ENCODE results near the gene GJA1.

Gene GJA1

DNA sequence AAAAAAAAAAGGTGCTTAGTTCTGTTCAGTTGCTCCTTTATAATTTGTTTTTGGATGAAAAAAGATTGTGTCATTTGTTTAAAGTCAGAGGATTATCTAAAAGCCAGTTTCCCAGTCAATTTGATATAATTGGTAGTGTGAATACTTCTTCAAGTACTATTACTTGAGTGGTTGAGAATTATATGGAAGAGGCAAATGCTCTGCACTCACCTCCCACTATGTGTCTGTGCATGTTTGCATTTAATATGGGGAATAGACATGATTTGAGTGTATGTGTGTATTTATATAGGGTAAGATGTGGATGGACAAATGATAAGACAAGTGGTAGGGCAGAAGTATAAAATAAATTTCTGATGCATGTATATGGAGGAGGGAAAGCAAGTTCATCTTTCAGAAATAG, 15.8 kb downstream of the GJA1 start:
- Histone ChIP-seq H2AFZ (ENCODE audit: low read length) (no peak overlapping the region), H4K91ac (ENCODE audit: low read depth, low read length, poor library complexity) (no peak overlapping the region), H2AK5ac (ENCODE audit: low read depth, low read length) (no peak overlapping the region), H3K4ac (ENCODE audit: low read length) (no peak overlapping the region), H3K9me3 (replicated peaks in 1 of 2; ENCODE audit: control insufficient read depth in 2 of 2, insufficient read depth in 1 of 2, low read depth in 1 of 2, low read length in 2 of 2) (no peaks in the 10 kb centered on the region), H3K79me1 (ENCODE audit: low read depth, low read length) (peaks cover 1% of the 10 kb centered on the region), H3K14ac (ENCODE audit: low read length) (no peak overlapping the region), H2BK5ac (ENCODE audit: low read length) (no peak overlapping the region), H3K18ac (ENCODE audit: low read length) (no peak overlapping the region), H2BK120ac (ENCODE audit: low read depth, low read length) (no peak overlapping the region), H3K4me1 (ENCODE audit: control insufficient read depth in 2 of 2, insufficient read depth in 1 of 2, low read depth in 1 of 2, low read length in 2 of 2) (no peaks in the 10 kb centered on the region), H3K4me3 (ENCODE audit: low read length in 2 of 2) (no peak overlapping the region), H3K23ac (ENCODE audit: low read depth, low read length, poor library complexity) (no peak overlapping the region), H2BK12ac (ENCODE audit: low read length) (no peak overlapping the region), H2BK15ac (ENCODE audit: low read length) (no peak overlapping the region), H3K9ac (ENCODE audit: low read depth, low read length, poor library complexity) (no peak overlapping the region), H3K4me2 (ENCODE audit: insufficient read depth, low read length, poor library complexity, severe bottlenecking) (no peak overlapping the region), H4K8ac (ENCODE audit: low read depth, low read length) (no peak overlapping the region), H3K36me3 (replicated peaks in 1 of 2; ENCODE audit: control insufficient read depth in 2 of 2, insufficient read depth in 2 of 2, low read length in 2 of 2) (peaks cover 18 to 33% of the 10 kb centered on the region in 2 donors), H3K27me3 (ENCODE audit: control insufficient read depth in 3 of 3, insufficient read depth in 3 of 3, low read depth in 1 of 3, low read length in 3 of 3) (no peaks in the 10 kb centered on the region), H3K27ac (replicated peaks; ENCODE audit: low read length) (no peak overlapping the region)
- no peak for DNase-seq (ENCODE audit: low spot score)

DNA sequence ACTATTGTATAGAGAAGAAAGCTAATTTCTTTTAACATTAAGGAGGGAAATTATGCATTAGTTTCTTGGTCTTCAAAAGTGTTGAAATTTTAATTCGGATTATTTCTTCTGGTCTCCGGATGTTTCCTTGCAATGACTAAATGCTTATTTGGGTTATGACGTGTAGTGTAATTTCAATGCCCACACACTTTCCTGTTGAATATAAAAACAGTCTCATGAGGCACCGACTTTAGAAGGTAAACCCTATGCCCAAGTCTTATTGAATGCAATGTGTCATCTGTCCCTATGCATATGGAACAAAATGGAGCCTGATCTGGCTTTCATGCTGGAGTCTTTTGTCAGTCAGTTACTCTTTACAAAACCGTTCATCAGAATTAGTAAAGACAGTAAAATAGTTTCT, 17.7 kb downstream of the GJA1 start:
- H2BK12ac ChIP-seq (ENCODE audit: low read length) = no peak overlapping the region
- H2AK5ac ChIP-seq (ENCODE audit: low read depth, low read length) = no peak overlapping the region
- DNase-seq (ENCODE audit: low spot score) = no peak
- H3K27ac ChIP-seq (replicated peaks; ENCODE audit: low read length) = no peak overlapping the region
- H2BK120ac ChIP-seq (ENCODE audit: low read depth, low read length) = no peak overlapping the region
- H3K23ac ChIP-seq (ENCODE audit: low read depth, low read length, poor library complexity) = no peak overlapping the region
- H3K9ac ChIP-seq (ENCODE audit: low read depth, low read length, poor library complexity) = no peak overlapping the region
- H3K9me3 ChIP-seq (replicated peaks in 1 of 2; ENCODE audit: control insufficient read depth in 2 of 2, insufficient read depth in 1 of 2, low read depth in 1 of 2, low read length in 2 of 2) = no peaks in the 10 kb centered on the region
- no peak overlapping the region for H3K4ac ChIP-seq (ENCODE audit: low read length)
- no peak overlapping the region for H3K18ac ChIP-seq (ENCODE audit: low read length)
- no peaks in the 10 kb centered on the region for H3K4me1 ChIP-seq (ENCODE audit: control insufficient read depth in 2 of 2, insufficient read depth in 1 of 2, low read depth in 1 of 2, low read length in 2 of 2)
- no peak overlapping the region for H3K4me2 ChIP-seq (ENCODE audit: insufficient read depth, low read length, poor library complexity, severe bottlenecking)
- no peak overlapping the region for H2BK5ac ChIP-seq (ENCODE audit: low read length)
- no peaks in the 10 kb centered on the region for H3K27me3 ChIP-seq (ENCODE audit: control insufficient read depth in 3 of 3, insufficient read depth in 3 of 3, low read depth in 1 of 3, low read length in 3 of 3)
- no peak overlapping the region for H2BK15ac ChIP-seq (ENCODE audit: low read length)
- H4K91ac ChIP-seq (ENCODE audit: low read depth, low read length, poor library complexity) = no peak overlapping the region
- H3K14ac ChIP-seq (ENCODE audit: low read length) = no peak overlapping the region
- no CpG with 5 or more reads among the region's 5 CpGs for WGBS, 2 donors (ENCODE audit: extremely low coverage in 2 of 2, insufficient read length in 2 of 2, insufficient replicate concordance in 1 of 2)
- peaks cover 0 to 14% of the 10 kb centered on the region in 2 donors for H3K36me3 ChIP-seq (replicated peaks in 1 of 2; ENCODE audit: control insufficient read depth in 2 of 2, insufficient read depth in 2 of 2, low read length in 2 of 2)
- no peak overlapping the region for H3K4me3 ChIP-seq (ENCODE audit: low read length in 2 of 2)
- H2AFZ ChIP-seq (ENCODE audit: low read length) = no peak overlapping the region
- H3K79me1 ChIP-seq (ENCODE audit: low read depth, low read length) = no peaks in the 10 kb centered on the region
- H4K8ac ChIP-seq (ENCODE audit: low read depth, low read length) = no peak overlapping the region

DNA sequence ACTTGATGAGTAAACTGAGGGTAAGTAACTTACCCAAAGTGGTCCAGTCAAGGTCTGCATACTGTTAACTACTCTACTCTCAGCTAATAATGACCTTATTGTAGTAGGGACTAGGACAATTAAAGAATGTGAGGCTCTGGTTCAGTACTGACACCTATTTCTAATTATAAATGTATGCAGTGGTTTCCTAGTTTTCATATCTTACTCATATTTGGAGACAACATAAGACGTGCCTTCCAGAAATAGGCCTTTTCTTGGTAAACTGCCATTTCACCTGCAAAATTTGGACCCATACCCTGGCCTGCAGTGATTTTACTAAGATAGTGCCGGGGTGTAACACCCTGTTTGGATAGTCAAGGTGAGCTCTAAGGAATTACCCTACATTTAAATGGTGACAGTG, 24.7 kb downstream of the GJA1 start:
- Histone ChIP-seq H3K9me3 (replicated peaks in 1 of 2; ENCODE audit: control insufficient read depth in 2 of 2, insufficient read depth in 1 of 2, low read depth in 1 of 2, low read length in 2 of 2) (no peaks in the 10 kb centered on the region), H3K27ac (replicated peaks; ENCODE audit: low read length) (no peak overlapping the region), H2BK12ac (ENCODE audit: low read length) (no peak overlapping the region), H3K4me1 (ENCODE audit: control insufficient read depth in 2 of 2, insufficient read depth in 1 of 2, low read depth in 1 of 2, low read length in 2 of 2) (no peaks in the 10 kb centered on the region), H3K23ac (ENCODE audit: low read depth, low read length, poor library complexity) (no peak overlapping the region), H3K4me3 (ENCODE audit: low read length in 2 of 2) (no peak overlapping the region), H2AK5ac (ENCODE audit: low read depth, low read length) (no peak overlapping the region), H4K8ac (ENCODE audit: low read depth, low read length) (no peak overlapping the region), H3K79me1 (ENCODE audit: low read depth, low read length) (no peaks in the 10 kb centered on the region), H3K4ac (ENCODE audit: low read length) (no peak overlapping the region), H3K18ac (ENCODE audit: low read length) (no peak overlapping the region), H3K14ac (ENCODE audit: low read length) (no peak overlapping the region), H2BK120ac (ENCODE audit: low read depth, low read length) (no peak overlapping the region), H3K36me3 (replicated peaks in 1 of 2; ENCODE audit: control insufficient read depth in 2 of 2, insufficient read depth in 2 of 2, low read length in 2 of 2) (no peaks in the 10 kb centered on the region), H3K9ac (ENCODE audit: low read depth, low read length, poor library complexity) (no peak overlapping the region), H3K4me2 (ENCODE audit: insufficient read depth, low read length, poor library complexity, severe bottlenecking) (no peak overlapping the region), H3K27me3 (ENCODE audit: control insufficient read depth in 3 of 3, insufficient read depth in 3 of 3, low read depth in 1 of 3, low read length in 3 of 3) (no peaks in the 10 kb centered on the region), H2BK5ac (ENCODE audit: low read length) (no peak overlapping the region), H4K91ac (ENCODE audit: low read depth, low read length, poor library complexity) (no peak overlapping the region), H2AFZ (ENCODE audit: low read length) (no peak overlapping the region), H2BK15ac (ENCODE audit: low read length) (no peak overlapping the region)
- WGBS, 2 donors (ENCODE audit: extremely low coverage in 2 of 2, insufficient read length in 2 of 2, insufficient replicate concordance in 1 of 2) = no CpG with 5 or more reads among the region's 2 CpGs
- no peak for DNase-seq (ENCODE audit: low spot score)

DNA sequence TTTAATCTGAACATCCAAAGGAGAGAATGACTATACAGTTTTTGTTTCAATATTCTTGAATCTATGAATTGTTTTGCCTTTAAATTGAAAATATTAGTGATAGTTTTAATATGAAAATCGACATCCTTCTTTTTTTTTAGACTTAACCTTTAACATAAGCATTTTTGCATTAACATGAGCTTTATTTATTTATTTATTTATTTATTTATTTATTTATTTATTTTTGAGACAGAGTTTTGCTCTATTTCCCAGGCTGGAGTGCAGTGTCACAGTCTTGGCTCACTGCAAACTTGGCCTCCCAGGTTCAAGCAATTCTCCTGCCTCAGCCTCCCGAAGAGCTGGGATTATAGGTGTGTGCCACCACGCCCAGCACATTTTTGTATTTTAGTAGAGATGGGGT, 27.6 kb downstream of the GJA1 start:
- H2AK5ac ChIP-seq (ENCODE audit: low read depth, low read length) = no peak overlapping the region
- no peak overlapping the region for H2BK12ac ChIP-seq (ENCODE audit: low read length)
- H3K4me2 ChIP-seq (ENCODE audit: insufficient read depth, low read length, poor library complexity, severe bottlenecking) = no peak overlapping the region
- H3K4me1 ChIP-seq (ENCODE audit: control insufficient read depth in 2 of 2, insufficient read depth in 1 of 2, low read depth in 1 of 2, low read length in 2 of 2) = no peaks in the 10 kb centered on the region
- no peak overlapping the region for H3K23ac ChIP-seq (ENCODE audit: low read depth, low read length, poor library complexity)
- H4K8ac ChIP-seq (ENCODE audit: low read depth, low read length) = no peak overlapping the region
- no peaks in the 10 kb centered on the region for H3K79me1 ChIP-seq (ENCODE audit: low read depth, low read length)
- no peak overlapping the region for H3K4ac ChIP-seq (ENCODE audit: low read length)
- H3K27me3 ChIP-seq (ENCODE audit: control insufficient read depth in 3 of 3, insufficient read depth in 3 of 3, low read depth in 1 of 3, low read length in 3 of 3) = no peaks in the 10 kb centered on the region
- no peaks in the 10 kb centered on the region for H3K9me3 ChIP-seq (replicated peaks in 1 of 2; ENCODE audit: control insufficient read depth in 2 of 2, insufficient read depth in 1 of 2, low read depth in 1 of 2, low read length in 2 of 2)
- no peak overlapping the region for H4K91ac ChIP-seq (ENCODE audit: low read depth, low read length, poor library complexity)
- H3K36me3 ChIP-seq (replicated peaks in 1 of 2; ENCODE audit: control insufficient read depth in 2 of 2, insufficient read depth in 2 of 2, low read length in 2 of 2) = no peaks in the 10 kb centered on the region
- H3K9ac ChIP-seq (ENCODE audit: low read depth, low read length, poor library complexity) = no peak overlapping the region
- H3K27ac ChIP-seq (replicated peaks; ENCODE audit: low read length) = no peak overlapping the region
- DNase-seq (ENCODE audit: low spot score) = no peak
- H3K14ac ChIP-seq (ENCODE audit: low read length) = no peak overlapping the region
- no CpG with 5 or more reads among the region's 3 CpGs for WGBS, 2 donors (ENCODE audit: extremely low coverage in 2 of 2, insufficient read length in 2 of 2, insufficient replicate concordance in 1 of 2)
- no peak overlapping the region for H3K18ac ChIP-seq (ENCODE audit: low read length)
- no peak overlapping the region for H2BK120ac ChIP-seq (ENCODE audit: low read depth, low read length)
- no peak overlapping the region for H2BK5ac ChIP-seq (ENCODE audit: low read length)
- H2BK15ac ChIP-seq (ENCODE audit: low read length) = no peak overlapping the region
- no peak overlapping the region for H3K4me3 ChIP-seq (ENCODE audit: low read length in 2 of 2)
- H2AFZ ChIP-seq (ENCODE audit: low read length) = no peak overlapping the region
